GM12891 (cell line): ENCODE data around the gene PKNOX2.

Experiments used
- DNase-seq: peaks from one replicate; pipeline ENCODE4 v3.0.0; 2011; ENCODE audit warnings: low spot score; ENCODE audit not compliant: insufficient read length
- FAIRE-seq: peaks from 2 replicates; lab custom pipeline; 2011; peaks lifted over from hg19 to GRCh38; lab: Jason Lieb, UNC
- PAX5 ChIP-seq: IDR thresholded peaks from 2 replicates; pipeline ENCODE4 v1.6.1; 2011; ENCODE audit warnings: low read length, moderate library complexity, mild to moderate bottlenecking; ENCODE audit not compliant: insufficient read depth, severe bottlenecking
- POLR2A ChIP-seq: IDR thresholded peaks from 2 replicates; pipeline ENCODE4 v1.6.1; 2011; ENCODE audit warnings: low read depth, low read length, control low read depth
- POLR2AphosphoS5 ChIP-seq: IDR thresholded peaks from 2 replicates; pipeline ENCODE4 v1.6.1; 2011; ENCODE audit warnings: low read depth, low read length, control low read depth
- POU2F2 ChIP-seq: IDR thresholded peaks from 2 replicates; pipeline ENCODE4 v1.6.1; 2011; ENCODE audit warnings: low read depth, mild to moderate bottlenecking, control low read depth, low read length, moderate library complexity
- SPI1 ChIP-seq: IDR thresholded peaks from 2 replicates; pipeline ENCODE4 v1.6.1; 2011; ENCODE audit warnings: low read depth, low read length, control low read depth
- TAF1 ChIP-seq: IDR thresholded peaks from 2 replicates; pipeline ENCODE4 v1.6.1; 2011; ENCODE audit warnings: low read depth, low read length, control low read depth

The PKNOX2 gene

GRCh38 chr11:125381499-125382044 lies 217.0 kb downstream of the PKNOX2 start:
- TF ChIP-seq TAF1 (no peak), PAX5 (no peak), POLR2A (no peak), SPI1 (no peak), POLR2AphosphoS5 (no peak), POU2F2 (no peak)
- DNase-seq (no peak), FAIRE-seq (no peak)

- TF ChIP-seq PAX5, result no peak
- no peak for TF ChIP-seq POU2F2
- no peak for TF ChIP-seq TAF1
- no peak for TF ChIP-seq POLR2A
- no peak for TF ChIP-seq SPI1
- TF ChIP-seq POLR2AphosphoS5, result no peak
- FAIRE-seq, result no peak
- DNase-seq, result no peak
These were observed 217.8 kb downstream of the PKNOX2 start for GRCh38 chr11:125382314-125382791.

DNA sequence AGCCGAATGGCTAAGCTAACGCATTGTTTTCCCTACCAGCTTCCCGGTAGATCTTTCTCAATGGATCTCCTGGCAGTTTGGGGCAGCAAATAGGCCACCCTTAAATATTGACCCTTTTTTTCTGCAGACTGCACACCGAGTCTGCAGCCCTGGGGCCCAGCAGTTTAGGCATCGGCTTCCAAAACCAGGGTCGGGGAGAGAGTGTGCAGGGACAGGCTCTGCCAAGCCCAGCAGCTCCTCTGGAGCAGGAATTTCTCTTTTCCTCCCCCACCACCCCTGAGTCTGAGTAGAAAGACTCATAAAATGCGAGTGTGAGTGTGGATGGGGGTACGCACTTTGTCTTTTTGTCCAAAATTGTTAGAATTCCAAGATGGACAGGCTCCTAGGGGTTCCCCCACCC lies 218.3 kb downstream of the PKNOX2 start:
- FAIRE-seq (no peak), DNase-seq (no peak)
- TF ChIP-seq POLR2A, result no peak
- no peak for TF ChIP-seq PAX5
- no peak for TF ChIP-seq SPI1
- TF ChIP-seq TAF1, result no peak
- no peak for TF ChIP-seq POLR2AphosphoS5
- TF ChIP-seq POU2F2, result no peak

GRCh38 chr11:125384825-125385224 lies 220.3 kb downstream of the PKNOX2 start:
- no peak for FAIRE-seq
- no peak for DNase-seq
- no peak for TF ChIP-seq TAF1

GRCh38 chr11:125387901-125388300 lies 223.3 kb downstream of the PKNOX2 start:
- no peak for FAIRE-seq
- DNase-seq, result no peak
- TF ChIP-seq POLR2A (no peak), POU2F2 (no peak), SPI1 (no peak), POLR2AphosphoS5 (no peak), TAF1 (no peak), PAX5 (no peak)

- FAIRE-seq (no peak), DNase-seq (no peak)
- TF ChIP-seq POLR2AphosphoS5 (no peak), SPI1 (no peak), POLR2A (no peak), TAF1 (no peak), POU2F2 (no peak), PAX5 (no peak)
These were observed 224.1 kb downstream of the PKNOX2 start for GRCh38 chr11:125388611-125389010.

- no peak for TF ChIP-seq POLR2AphosphoS5
- TF ChIP-seq POLR2A, result no peak
- no peak for TF ChIP-seq SPI1
- TF ChIP-seq TAF1, result no peak
- TF ChIP-seq PAX5, result no peak
- TF ChIP-seq POU2F2, result no peak
- DNase-seq (no peak), FAIRE-seq (no peak)
These were observed 225.0 kb downstream of the PKNOX2 start for GRCh38 chr11:125389339-125390166.

DNA sequence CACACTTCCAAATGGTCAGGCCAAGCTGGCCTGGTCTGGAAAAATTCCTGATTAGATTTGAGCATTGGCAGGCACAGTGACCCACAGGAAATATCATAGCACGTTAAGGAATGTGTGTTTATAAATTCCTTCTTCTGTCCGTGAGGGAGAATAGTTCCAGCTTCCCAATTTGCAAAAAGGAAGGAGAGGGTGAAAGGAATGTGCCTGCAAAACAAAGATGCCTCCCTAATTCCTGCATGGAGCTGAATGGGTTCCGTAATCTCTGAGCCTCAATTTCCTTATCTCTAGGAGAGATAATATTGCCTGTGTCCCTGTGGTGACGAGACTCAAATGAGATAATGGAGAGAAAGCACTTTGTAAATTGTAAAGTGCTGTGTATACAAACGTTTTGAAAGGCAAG lies 226.4 kb downstream of the PKNOX2 start:
- FAIRE-seq (no peak), DNase-seq (no peak)
- TF ChIP-seq POLR2AphosphoS5 (no peak), POLR2A (no peak), PAX5 (no peak), TAF1 (no peak), SPI1 (no peak), POU2F2 (no peak)

DNA sequence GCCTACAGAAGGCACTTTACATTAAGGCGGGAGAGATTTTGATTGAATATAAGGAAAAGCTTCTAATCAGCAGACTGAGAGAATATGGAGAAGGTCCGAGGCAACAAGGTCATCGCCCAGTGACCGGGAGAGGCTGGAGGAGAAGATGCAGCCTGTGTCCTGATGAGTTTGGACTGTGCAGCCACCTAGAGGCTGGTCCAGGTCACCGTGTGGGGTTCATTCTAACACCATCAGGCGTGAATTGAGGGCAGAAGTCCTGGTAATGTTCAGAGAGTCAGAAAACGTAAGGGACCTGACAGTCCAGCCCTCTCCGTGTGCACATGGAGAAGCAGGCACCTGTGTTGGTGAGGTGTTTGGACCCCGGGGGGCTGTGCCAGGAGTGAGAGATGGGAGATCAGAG lies 228.8 kb downstream of the PKNOX2 start:
- no peak for FAIRE-seq
- TF ChIP-seq POU2F2 (no peak), POLR2AphosphoS5 (no peak), TAF1 (no peak), PAX5 (no peak), SPI1 (no peak), POLR2A (no peak)
- DNase-seq, result no peak

- TF ChIP-seq POU2F2, result no peak
- no peak for TF ChIP-seq POLR2AphosphoS5
- no peak for TF ChIP-seq SPI1
- TF ChIP-seq TAF1, result no peak
- TF ChIP-seq POLR2A, result no peak
- no peak for TF ChIP-seq PAX5
- FAIRE-seq (no peak), DNase-seq (no peak)
These were observed 229.7 kb downstream of the PKNOX2 start for GRCh38 chr11:125394296-125394695.
